Osteoblast (primary cell): Measurements from ENCODE around the gene CPLANE2. TPM values are rescaled to one million over a fixed set of nuclear protein-coding genes. Genes with fewer than 3 reads are reported as not detected.
A peak's percentile ranks its signal among the peaks of the same experiment; 100 is the strongest.

Experiments
- DNase-seq: peaks from one replicate; pipeline ENCODE4 v3.0.0; 2011; ENCODE audit warnings: low spot score, mixed read lengths; ENCODE audit not compliant: insufficient read length; ENCODE audit errors: missing footprints
- H2AFZ ChIP-seq: 2 replicates; pipeline ENCODE4 v1.6.0; 2011; ENCODE audit warnings: mild to moderate bottlenecking, low read length
- H3K27ac ChIP-seq: 2 replicates; pipeline ENCODE4 v1.5.1; 2011; ENCODE audit warnings: mild to moderate bottlenecking, low read depth, low read length, moderate library complexity
- H3K27me3 ChIP-seq: 2 replicates; pipeline ENCODE4 v1.6.0; 2012; ENCODE audit warnings: mild to moderate bottlenecking, control low read depth, inconsistent platforms, low read length, moderate library complexity; ENCODE audit not compliant: insufficient read depth
- H3K36me3 ChIP-seq: 2 replicates; pipeline ENCODE4 v1.5.1; 2011; ENCODE audit warnings: mild to moderate bottlenecking, low read length, control low read depth, moderate library complexity; ENCODE audit not compliant: insufficient read depth
- H3K4me1 ChIP-seq: 2 replicates; pipeline ENCODE4 v1.5.1; 2011; ENCODE audit warnings: mild to moderate bottlenecking, low read length, control low read depth, moderate library complexity; ENCODE audit not compliant: insufficient read depth
- H3K4me2 ChIP-seq: 2 replicates; pipeline ENCODE4 v1.6.0; 2011; ENCODE audit warnings: mild to moderate bottlenecking, low read length; ENCODE audit not compliant: insufficient read depth
- H3K4me3 ChIP-seq: fragments of 200-600 bp; sonication (generic); 3 replicates; pipeline ENCODE4 v1.5.1; 2012; ENCODE audit warnings: mild to moderate bottlenecking, low read length, inconsistent platforms; ENCODE audit not compliant: insufficient read depth
- H3K79me2 ChIP-seq: 2 replicates; pipeline ENCODE4 v1.6.0; 2012; ENCODE audit warnings: mild to moderate bottlenecking, low read length, control low read depth, inconsistent platforms; ENCODE audit not compliant: insufficient read depth
- H3K9me3 ChIP-seq: 2 replicates; pipeline ENCODE4 v1.5.1; 2011; ENCODE audit warnings: low read depth, low read length, control low read depth
- H4K20me1 ChIP-seq: 2 replicates; pipeline ENCODE4 v1.6.0; 2012; ENCODE audit warnings: mild to moderate bottlenecking, low read length, control low read depth; ENCODE audit not compliant: insufficient read depth
- CTCF ChIP-seq: IDR thresholded peaks from 2 replicates; pipeline ENCODE4 v1.5.1; 2011; ENCODE audit warnings: mild to moderate bottlenecking, low read depth, low read length, moderate library complexity; ENCODE audit errors: extremely low read depth
- total RNA-seq: library from RNA; depleted of rRNA; stranded (reverse); fragments of >200 nt; gene quantifications from 2 replicates; pipeline ENCODE4 v1.2.3, GENCODE V29; 2012

The CPLANE2 gene
- total RNA-seq, 1 donor: 14.1 TPM

- H3K27ac ChIP-seq: peak overlapping the region; percentile 74
- no peaks in the 10 kb centered on the region for H4K20me1 ChIP-seq
- no peaks in the 10 kb centered on the region for H3K36me3 ChIP-seq
- H3K4me1 ChIP-seq: peaks cover 8% of the 10 kb centered on the region
- TF ChIP-seq CTCF: no peak
- H3K4me2 ChIP-seq: peak overlapping the region; percentile 85
- no peaks in the 10 kb centered on the region for H3K9me3 ChIP-seq
- H2AFZ ChIP-seq: peak overlapping the region; percentile 86
- no peaks in the 10 kb centered on the region for H3K27me3 ChIP-seq
- DNase-seq: peak; percentile 99
- peak overlapping the region; percentile 72 for H3K4me3 ChIP-seq
- no peaks in the 10 kb centered on the region for H3K79me2 ChIP-seq
These were observed 30.3 kb downstream of the CPLANE2 start for GRCh38 chr1:16206547-16207317.

- Histone ChIP-seq H3K4me2 (peak overlapping the region; percentile 85), H3K36me3 (no peaks in the 10 kb centered on the region), H3K9me3 (no peaks in the 10 kb centered on the region), H3K79me2 (no peaks in the 10 kb centered on the region), H3K4me3 (peak overlapping the region; percentile 72), H2AFZ (peak overlapping the region; percentile 89), H3K4me1 (peaks cover 8% of the 10 kb centered on the region), H4K20me1 (no peaks in the 10 kb centered on the region), H3K27ac (peak overlapping the region; percentile 65), H3K27me3 (no peaks in the 10 kb centered on the region)
- DNase-seq: no peak
- no peak for TF ChIP-seq CTCF
These were observed 31.0 kb downstream of the CPLANE2 start for GRCh38 chr1:16205891-16206546.

DNA sequence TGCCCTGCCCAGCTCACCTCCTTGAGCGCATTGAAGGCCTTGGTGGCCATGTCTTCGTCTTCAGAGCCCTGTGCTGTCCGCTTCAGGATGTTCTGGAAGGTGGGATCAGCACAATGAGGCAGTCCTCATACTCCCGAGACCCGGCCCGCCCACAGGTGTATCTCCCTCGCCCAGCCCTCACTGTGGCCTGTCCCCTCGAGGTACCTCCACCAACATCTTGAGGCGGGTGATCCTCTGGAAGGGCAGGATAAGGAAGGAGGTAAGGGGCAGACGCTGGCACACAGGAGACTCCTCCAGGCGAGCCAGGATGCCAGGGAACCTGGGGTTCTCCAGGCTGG, 31.7 kb downstream of the CPLANE2 start:
- Histone ChIP-seq H3K4me1 (peaks cover 8% of the 10 kb centered on the region), H3K9me3 (no peaks in the 10 kb centered on the region), H4K20me1 (no peaks in the 10 kb centered on the region), H3K36me3 (no peaks in the 10 kb centered on the region), H3K27me3 (no peaks in the 10 kb centered on the region), H3K4me3 (no peak overlapping the region), H3K27ac (no peak overlapping the region), H2AFZ (no peak overlapping the region), H3K4me2 (no peak overlapping the region), H3K79me2 (no peaks in the 10 kb centered on the region)
- DNase-seq: no peak
- TF ChIP-seq CTCF: no peak

DNA sequence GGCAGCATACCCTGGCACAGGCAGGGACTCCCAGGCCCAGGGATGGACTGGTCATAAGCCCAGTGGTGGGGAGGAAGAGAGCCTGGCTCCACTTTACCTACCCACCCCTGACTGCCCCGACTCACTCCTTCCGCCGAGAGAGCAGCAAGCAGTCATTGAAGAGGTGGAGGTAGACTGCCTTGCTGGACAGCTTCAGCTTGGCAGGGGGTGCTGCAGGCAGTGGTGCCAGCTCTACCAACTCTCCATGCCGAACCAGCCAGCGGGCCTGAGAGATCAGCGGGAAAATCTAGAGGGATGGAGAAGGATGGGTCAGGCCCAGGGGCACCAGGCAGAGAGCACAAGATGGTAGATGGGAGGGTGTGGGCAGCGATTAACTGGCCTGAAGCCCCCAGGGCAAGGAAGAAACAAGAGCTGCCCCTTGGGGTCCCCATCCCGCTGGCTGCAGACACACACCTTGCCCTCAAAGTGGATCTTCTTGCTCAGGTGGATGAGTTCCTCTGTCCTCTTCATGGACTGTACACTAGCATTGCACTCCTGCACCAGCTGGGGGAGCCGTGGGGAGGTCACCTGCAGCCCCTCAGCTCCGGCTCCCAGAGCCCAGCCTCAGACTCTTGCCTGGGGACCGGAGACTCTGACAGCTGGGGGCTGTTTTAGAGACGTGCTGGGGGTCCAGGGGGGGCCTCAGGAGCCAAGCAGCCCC, 32.2 kb downstream of the CPLANE2 start:
- no peak overlapping the region for H3K27ac ChIP-seq
- H3K9me3 ChIP-seq: no peaks in the 10 kb centered on the region
- H3K4me3 ChIP-seq: no peak overlapping the region
- DNase-seq: peak; percentile 72
- peak; percentile 19 for TF ChIP-seq CTCF
- H2AFZ ChIP-seq: no peak overlapping the region
- no peaks in the 10 kb centered on the region for H4K20me1 ChIP-seq
- H3K36me3 ChIP-seq: no peaks in the 10 kb centered on the region
- H3K4me2 ChIP-seq: no peak overlapping the region
- H3K79me2 ChIP-seq: no peaks in the 10 kb centered on the region
- peaks cover 8% of the 10 kb centered on the region for H3K4me1 ChIP-seq
- no peaks in the 10 kb centered on the region for H3K27me3 ChIP-seq
